HG02973 (cell line): Measurements from ENCODE around the gene STK32C.

ENCODE experiments used
- ATAC-seq: cut with Tn5 transposase; IDR thresholded peaks from one replicate; pipeline ENCODE4 v1.9.1; 2021; ENCODE audit warnings: moderate library complexity; ENCODE audit not compliant: unreplicated experiment

The STK32C gene

DNA sequence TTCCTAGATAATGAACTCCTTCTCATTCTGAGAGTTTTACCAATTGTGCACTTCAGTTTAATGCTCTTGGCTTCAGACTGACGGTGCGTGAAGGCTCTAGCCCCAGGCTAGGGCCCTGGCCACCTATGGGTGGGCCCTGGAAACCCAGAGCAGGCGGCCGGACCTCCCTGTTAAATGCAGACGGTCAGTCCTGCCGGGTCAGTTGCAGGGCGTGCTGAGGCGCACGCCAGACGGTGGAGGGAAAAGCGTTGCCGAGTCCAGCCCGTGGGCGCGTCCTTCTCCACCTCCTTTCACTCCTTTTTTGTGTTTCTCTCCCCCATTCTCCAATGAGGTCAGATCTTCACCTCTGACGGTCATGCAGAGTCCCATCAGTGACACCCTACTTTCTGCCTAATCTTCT, 118.7 kb downstream of the STK32C start:
- ATAC-seq = no peak

DNA sequence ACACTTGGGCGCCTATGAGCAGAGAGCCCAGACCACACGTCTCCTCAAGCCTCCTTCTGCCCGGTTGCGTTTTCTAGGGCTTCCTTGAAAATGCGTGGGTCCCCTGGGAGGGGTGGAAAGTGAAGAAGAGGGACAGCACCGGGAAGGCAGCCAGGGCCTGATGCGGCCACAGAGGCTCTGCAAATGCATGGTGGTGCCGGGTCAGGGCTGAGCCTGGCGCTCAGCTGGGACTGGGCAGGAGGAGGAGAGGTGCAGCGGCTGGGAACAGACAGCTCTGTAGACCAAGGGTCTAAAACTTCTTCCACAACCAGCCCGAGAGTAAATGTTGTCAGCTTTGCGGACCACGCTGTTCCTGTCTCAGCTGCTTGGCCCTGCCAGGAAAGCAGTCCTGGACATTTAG, 119.4 kb downstream of the STK32C start:
- ATAC-seq = no peak

DNA sequence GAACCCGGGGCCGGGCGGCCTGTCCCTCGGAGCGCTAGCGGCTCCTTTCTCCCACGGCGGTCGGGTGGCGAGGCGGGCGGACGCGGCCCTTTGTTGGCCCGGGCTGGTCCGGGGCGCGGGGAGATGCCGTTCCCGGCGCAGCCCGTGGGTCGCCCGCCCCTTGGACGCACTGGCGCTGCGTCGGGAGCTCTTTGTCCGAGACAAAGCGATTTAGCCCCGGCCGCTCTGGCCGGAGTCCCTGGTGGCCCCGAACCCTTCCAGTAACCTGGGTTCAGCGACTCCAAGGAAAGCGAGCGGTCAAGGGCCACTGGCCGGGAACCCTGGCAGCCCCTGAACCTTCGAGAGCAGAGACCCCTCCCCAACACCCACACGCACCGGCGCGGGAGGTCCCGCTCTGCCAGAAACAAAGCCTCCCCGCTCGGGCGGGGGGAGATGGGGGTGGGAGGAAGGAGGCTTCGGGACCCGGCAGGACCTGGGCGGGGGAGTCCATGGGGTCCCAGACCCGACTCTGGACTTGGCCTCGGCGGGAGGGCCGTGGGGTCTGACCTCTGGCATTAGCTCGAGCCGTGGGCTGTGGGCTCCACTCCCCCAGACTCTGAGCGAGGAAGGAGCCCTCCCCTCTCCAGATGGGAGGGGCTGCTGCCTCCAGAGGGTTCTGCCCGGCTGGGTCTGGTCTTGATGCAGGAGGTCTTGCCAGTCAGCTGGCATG, 120.2 kb downstream of the STK32C start:
- no peak for ATAC-seq

DNA sequence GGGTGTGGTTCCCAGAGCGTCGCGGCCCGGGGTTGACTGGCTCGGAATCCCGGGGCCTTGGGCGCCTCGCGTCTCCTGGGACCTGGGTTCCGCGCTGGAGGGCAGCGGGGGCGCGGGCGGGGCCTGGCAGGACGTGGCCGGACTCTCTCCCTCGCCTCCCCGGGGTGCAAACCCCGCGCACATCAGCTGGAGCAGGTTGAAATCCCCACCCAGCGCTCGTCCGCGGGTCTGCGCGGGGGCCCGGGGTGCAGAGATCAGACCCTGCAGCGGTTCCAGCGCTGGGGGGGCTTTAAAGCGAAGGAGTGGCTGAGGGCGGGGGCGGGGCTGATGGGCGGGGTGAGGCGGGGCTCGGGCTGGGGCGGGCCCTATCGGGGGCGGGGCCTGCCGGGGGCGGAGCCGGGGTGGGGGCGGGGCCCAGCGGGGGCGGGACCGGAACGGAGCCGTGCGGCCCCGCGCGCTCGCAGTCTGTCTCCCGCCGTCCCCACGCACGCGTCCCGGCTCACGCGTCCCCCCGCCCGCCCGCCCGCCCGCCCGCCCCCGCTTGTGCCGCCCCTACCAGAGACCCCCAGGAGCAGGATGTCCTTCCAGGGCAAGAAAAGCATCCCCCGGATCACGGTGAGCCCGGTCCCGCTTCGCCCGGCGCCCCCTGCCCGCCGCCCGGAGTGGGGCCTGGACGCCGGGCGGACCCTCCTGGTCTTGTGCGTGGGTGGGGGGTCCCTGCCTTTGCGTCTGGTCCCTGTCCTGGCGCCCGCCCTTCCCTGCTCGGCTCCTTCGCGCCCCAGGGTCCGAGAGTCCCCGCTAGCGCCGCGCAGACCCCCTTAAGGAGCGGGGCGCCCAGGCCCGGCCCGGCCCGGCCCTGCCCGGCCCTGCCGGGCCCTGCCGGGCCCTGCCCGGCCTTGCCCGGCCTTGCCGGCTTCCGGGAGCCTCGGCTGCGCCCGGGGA, 121.0 kb downstream of the STK32C start, which contains the start of gene DPYSL4:
TSS of gene DPYSL4 (plus strand) at position 461 of the 942 bp plus-strand sequence. CDS start at position 577, 116 bp downstream.
- ATAC-seq = no peak

DNA sequence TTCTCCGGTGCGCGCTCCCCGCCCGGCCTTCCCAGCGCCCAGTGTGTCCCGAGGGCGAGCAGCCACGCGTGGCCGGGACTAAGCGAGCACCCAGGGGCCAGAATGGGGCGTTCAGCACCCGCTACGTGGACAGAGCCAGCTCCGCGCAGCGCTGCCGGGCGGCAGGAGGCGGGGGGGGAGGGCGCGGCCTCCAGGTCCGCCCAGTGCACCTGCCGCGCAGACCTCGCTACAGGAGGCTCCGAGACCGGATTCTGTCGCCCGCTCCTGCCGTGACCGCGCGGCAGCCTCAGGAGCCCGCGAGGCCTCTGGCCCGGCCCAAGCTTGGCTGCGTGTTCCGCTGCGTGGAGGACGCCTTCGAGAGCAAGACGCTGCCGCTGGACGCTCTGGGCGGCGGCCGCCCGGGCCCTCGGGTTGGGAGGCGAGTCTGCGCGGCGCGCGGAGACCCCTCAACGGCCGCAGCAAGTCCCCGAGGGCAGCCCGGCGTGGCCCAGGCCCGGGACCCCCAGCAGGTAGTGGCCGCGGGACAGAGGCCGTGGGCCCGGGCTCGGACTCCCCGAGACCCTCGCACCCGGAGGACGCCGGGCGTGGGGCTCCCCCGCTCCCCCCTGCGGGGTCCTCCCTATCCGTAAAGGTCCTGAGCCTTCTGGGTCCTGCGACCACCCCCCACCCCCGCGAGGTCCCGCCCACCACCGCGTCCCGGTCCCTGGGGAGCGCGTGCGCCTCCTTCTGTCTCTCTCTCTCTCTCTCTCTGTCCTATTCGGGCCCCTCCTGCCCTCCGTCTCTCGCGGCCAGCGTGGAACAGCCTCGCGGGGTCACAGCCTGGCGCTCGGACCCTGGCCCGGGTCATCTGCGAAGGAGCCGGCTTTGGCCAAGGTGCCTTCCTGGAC, 121.9 kb downstream of the STK32C start:
- no peak for ATAC-seq

DNA sequence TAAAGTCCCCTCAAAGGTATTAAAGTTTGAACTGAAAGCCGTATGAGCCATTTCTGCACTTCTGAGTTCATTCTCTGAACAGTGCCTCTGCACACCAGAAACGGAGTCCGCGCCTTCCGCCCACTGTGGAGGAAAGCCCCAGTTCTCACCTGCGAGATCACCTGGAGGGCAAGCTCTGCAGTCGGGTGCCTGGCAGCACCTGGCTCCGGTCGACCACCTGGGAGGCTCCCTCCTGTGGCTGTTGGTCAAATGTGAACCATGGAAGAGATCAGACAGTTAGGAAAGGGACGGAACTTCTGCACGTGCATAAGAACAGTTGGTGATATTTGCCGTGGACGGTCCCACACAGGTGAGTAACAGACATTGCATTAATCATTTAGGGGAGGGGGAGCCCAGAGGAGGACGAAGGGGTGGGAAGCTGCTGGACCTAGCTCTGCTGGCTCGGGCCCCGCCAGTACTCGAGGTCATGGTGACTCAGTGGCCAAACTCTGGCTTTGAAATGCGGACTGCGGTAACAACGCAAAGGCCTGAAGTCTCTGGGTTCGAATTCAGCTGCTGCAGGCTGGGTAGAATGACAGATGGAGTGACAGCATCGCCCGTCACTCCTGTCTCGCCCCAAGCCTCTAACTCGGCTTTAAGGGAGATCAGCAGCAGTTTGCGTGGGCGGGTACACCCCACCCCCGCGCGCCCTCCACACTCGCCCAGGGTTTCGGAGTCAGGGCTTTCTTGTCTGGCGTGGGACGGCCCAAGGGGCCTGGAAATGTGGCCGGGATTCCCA, 122.7 kb downstream of the STK32C start:
- no peak for ATAC-seq

DNA sequence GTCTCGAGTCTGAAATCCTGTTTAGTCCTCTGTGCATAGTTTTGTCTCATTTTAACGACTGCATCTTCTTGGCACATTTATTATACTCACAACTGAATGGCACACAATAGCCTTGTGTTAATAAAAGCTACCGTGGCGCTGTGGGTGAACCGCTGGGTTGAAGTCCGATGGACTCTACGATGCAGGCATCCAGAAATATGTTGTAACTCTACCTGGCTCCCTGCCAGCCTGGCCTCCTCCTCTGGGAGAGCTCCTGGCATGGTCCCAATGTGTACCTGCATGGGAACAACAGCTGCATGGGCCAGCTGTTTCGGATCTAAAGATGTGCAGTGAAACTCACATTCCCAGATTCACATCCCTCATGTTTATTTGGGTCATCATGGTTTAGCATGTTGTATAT, 124.7 kb downstream of the STK32C start:
- ATAC-seq = no peak

DNA sequence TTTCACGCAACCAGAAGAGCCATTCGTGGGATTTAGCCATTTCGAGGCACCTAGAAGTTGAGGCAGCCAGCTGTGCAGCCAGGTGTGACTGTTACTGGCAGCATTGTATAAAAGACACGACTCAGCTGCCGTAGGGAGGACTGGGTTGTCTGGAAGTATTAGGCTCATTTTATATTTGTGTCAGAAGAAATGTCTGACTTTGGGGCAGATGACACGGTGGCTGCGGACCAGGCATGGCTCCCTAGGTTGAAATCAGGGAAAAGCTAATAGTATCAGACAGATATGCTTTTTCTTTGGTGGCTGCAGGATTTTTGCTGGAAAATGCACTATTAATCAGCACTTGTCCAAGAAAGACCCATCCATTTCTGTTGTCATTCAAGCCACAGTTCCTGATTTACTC, 125.2 kb downstream of the STK32C start:
- ATAC-seq = no peak

DNA sequence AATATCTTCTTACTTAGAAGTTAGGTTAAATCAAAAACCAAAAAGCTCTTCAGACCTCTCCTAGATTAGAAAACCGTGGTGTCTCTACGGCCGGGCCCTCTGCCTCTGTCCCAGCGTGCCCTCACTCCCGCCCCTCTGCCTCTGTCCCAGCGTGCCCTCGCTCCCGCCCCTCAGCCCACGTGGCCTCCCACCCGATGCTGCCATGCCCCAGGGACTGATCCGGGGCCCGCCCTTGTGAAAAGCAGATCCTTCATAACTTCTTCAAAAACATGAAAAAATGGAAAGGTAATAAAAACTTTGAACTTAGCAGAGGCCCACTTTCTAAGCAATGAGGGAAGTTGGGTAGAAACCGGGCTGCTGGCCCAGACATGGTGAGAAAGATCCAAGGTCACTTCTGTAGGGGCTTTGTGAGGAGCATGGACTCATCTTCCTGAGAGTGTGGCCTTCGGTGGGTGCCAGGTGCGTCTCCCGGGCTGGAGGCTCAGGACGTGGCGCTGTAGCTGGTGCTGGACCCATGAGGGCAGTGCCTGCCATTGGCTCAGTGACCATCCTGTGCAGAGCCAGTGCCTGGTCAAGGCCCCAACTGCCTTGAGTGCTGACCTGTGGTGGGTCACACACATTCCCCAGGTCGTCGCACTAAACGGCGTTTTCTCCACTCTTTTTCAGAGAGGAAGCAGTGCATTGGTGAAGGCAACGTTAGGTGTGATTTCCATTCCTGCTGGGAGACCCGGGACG, 125.9 kb downstream of the STK32C start:
- no peak for ATAC-seq

DNA sequence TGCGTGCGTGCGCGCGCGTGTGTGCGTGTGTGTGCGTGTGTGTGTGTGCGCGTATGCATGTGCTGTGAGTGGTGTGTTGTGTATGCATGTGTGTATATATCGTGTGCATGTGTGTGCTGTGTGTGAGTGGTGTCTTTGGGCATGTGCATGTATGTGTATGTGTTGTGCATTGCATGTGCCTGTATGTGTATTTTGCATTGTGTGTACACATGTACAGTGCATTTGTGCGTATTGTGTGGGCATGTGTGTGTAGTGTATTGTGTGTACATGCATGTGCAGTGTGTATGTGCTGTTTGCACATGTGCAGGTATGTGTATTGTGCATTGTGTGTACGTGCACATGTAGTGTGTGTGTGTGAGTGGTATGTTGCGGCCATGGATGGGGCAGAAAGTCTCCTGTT, 127.0 kb downstream of the STK32C start:
- no peak for ATAC-seq

DNA sequence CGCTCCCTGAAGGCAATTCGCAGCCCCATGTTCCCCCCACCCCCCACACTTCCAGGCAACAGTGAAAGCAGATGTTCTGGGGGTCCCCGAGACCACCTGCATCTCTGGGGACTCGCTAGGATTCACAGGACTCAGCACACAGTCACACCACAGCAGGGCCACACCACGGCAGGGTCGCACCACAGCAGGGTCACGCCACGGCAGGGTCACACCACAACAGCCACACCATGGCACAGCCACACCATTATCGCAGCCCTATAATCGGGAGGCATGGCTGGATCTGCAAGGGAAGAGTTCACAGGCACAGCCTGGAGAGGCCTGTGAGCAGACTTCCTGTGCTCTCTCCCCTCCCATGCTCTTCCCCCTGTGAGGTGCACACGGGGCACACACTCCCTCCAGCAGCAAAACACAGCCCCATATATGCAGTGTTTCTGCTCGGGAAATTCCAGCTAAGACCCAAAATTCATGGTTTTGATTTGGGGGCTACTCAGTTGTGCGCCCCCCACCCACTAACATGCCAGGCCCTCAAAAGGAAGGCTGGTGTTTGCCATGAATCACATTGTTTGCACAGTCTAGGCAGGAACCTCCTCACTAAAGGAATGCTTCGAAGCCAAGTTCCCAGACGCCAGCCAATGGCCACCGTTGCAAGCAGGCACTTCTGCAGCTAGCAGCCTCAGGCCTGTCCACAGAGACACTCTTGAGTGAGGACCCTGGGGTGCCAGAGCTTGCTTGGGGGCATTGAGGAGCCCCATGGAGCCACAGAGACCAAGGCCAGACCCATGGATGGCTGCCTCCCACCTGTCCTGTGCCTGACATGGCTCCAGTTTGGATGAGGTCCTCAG, 128.0 kb downstream of the STK32C start:
- ATAC-seq = no peak

DNA sequence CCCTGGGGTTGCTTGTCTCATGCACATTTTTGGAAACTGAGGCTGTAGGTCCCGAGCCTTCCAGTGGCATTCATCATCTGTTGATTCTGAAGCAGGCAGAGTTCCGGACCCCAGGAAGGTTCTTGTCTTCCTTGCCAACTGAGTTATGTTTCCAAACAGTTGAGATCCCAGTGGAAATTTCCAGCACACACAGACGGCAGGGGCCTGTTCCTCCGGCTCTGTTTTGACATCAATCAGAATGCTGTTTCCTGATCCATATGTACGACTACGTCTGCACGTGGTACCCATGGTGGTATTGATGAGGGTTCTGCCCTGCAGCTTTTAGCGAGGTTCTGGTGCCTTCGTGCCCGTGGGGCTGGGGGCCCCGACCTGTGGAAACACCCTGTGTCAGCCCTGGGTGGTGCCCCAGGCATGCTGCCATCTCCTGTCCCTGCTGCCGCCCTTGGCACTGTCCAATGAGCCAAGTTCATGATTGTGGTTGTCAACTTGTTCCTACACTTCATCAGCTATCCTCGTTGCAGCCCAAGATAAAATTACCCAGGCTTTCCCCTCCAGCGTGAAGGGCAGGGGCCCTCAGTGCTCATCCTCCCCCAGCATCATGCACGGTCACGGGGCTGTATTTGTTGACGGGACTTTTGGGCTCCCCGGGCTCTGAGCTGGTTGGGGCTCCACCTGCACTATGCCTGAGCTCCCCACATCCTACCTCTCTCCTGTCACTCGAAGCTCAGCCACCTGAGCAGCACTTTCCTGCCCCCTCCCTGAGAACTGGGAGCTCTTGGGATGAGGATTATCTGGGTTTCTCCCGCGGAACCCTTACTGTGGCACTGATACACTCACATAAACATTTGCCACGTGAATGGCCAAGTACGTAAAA, 128.8 kb downstream of the STK32C start:
- no peak for ATAC-seq

DNA sequence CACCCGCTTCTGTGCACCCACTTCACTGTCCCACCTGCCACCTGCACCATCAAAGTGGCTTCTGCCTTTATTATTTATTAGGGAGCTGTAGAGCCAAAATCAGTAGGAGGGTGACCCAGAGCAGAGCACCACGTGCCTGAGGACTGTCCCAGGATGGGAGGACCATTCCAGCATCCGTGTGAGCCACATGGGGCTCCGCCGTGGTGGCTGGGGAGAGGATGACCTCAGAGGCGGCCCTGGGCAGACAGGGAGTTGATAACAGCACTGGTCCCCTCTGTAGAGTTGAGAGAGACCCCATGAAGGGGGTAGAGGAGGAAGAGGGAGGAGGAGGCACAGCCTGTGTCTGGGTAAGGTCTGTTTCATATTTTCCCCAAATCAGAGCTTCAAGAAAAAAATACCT, 129.7 kb downstream of the STK32C start:
- no peak for ATAC-seq

DNA sequence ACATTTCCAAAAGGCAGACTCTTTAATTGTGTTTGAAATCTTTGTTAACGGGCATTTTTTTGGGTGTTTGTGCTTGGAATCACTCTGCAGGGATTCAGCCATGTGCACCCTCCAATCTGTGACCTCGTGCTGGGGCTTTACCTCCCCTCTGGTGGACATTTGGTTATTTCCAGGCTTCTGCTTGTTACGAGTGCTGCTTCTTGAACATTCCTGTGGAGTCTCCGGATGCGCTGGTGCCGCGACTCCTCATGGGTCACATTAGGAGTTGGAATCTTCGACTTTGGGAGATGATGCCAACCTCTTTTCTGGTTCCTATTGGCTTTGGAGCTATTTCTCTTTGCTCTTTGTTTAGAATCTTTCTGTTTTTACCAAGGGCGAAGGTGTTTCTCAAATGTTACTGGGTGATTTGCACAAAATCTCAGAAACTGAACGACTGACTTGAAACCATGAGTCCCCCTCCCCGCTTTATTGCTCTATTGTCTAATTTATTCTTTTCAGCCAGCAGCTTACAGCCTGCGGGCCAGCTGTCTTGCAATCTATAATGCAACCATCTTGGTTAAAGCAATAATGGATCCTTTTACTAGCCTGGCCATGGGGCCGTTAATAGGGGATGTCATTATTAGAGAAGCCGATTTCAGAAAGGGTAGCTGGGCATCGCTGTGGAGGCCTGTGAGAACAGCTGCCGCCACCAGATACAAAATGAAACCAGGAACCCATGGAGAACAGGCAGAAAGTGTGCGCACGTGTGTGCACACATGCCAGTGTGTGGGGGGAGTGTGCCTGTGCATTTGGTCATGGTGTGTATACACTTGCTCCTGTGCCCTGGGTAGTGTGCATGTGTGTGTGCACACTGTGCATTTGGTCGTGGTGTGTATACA, 130.9 kb downstream of the STK32C start:
- no peak for ATAC-seq

DNA sequence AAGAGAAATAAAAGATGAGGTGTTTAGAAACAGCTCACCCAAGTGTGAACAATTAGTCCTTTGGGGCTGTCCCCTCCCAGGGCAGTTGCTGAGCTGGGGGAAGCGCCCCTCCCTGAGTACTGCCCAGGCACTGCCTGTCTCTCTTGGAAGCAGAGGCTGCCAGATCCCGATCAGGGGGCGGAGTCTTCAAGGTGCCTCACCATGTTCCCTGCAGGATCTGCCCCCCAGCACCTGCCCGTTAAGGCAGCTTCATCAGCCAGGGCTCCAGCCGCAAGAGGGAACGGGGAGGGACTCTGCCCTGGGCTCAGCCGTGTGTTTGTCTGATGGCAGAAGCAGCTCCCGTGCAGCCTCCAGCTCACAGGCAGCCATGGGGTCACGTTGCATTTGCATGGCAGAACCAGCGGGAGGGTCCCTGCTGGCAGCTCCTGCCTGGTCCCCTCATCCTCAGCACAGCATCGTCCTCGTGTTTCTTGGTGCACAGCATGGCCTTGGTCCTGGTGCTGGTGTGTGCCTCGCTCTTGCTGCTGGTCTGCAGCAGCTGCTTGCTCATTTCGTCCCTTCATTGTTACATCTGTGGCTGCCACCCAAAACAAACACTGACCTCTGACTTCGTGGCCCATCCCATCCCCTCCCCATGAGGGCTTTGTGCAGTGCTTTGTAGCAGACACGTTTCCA, 131.7 kb downstream of the STK32C start:
- ATAC-seq = no peak

DNA sequence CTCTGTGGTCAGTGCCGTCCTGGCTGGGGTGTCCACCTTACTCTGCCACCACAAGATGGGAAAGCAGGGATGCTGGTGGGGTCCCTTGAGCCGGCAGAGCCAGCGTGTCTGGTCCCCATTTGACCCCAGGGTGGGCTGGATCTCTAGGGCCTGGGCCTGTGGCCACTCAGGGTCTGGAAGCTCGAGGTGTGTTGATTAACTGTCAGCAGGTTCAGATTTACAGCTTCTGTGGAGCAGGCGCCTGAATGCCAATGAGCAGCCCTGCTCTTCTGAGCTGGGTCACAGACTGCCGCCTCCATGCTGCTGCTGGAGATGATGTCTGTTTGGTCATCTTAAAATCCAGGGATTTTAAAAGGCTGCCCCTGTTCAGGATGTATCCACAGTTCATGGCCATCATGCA, 132.3 kb downstream of the STK32C start:
- no peak for ATAC-seq
